GM23248 (cell line): ENCODE data around the gene KDM2A. TPM values are rescaled to one million over a fixed set of nuclear protein-coding genes. Genes with fewer than 3 reads are reported as not detected.

Experiments
- DNase-seq: peaks from one replicate; pipeline ENCODE4 v3.0.0-alpha.2; 2015
- H2AFZ ChIP-seq: fragments of 200-600 bp; sonication (generic); 2 replicates; pipeline ENCODE4 v1.6.1; 2016; ENCODE audit warnings: antibody characterized with exemption
- H3F3A ChIP-seq: fragments of 200-600 bp; sonication (generic); 2 replicates; pipeline ENCODE4 v1.6.1; 2016; ENCODE audit warnings: mild to moderate bottlenecking, antibody characterized with exemption, mixed run types; ENCODE audit not compliant: insufficient read depth
- H3K27ac ChIP-seq: fragments of 200-600 bp; sonication (generic); 2 replicates; pipeline ENCODE4 v1.5.1; 2016; ENCODE audit warnings: mild to moderate bottlenecking
- H3K27me3 ChIP-seq: fragments of 200-600 bp; sonication (generic); replicated peaks from 2 replicates; pipeline ENCODE4 v1.6.1; 2016; ENCODE audit warnings: mild to moderate bottlenecking; ENCODE audit not compliant: insufficient read depth
- H3K36me3 ChIP-seq: fragments of 200-600 bp; sonication (generic); 2 replicates; pipeline ENCODE4 v1.6.1; 2016; ENCODE audit warnings: low read depth, mild to moderate bottlenecking
- H3K4me1 ChIP-seq: fragments of 200-600 bp; sonication (generic); 2 replicates; pipeline ENCODE4 v1.6.1; 2016; ENCODE audit warnings: mild to moderate bottlenecking; ENCODE audit not compliant: insufficient read depth
- H3K4me2 ChIP-seq: fragments of 200-600 bp; sonication (generic); one replicate; pipeline ENCODE4 v1.6.1; 2016; ENCODE audit warnings: mild to moderate bottlenecking; ENCODE audit not compliant: unreplicated experiment
- H3K4me3 ChIP-seq: fragments of 200-600 bp; sonication (generic); 2 replicates; pipeline ENCODE4 v1.5.1; 2016; ENCODE audit warnings: mild to moderate bottlenecking
- H3K79me2 ChIP-seq: fragments of 200-600 bp; sonication (generic); 2 replicates; pipeline ENCODE4 v1.6.1; 2016; ENCODE audit warnings: mild to moderate bottlenecking; ENCODE audit not compliant: insufficient read depth
- H3K9ac ChIP-seq: fragments of 200-600 bp; sonication (generic); 2 replicates; pipeline ENCODE4 v1.6.1; 2016; ENCODE audit warnings: mild to moderate bottlenecking
- H3K9me2 ChIP-seq: fragments of 200-600 bp; sonication (generic); 2 replicates; pipeline ENCODE4 v1.6.1; 2016; ENCODE audit warnings: mixed run types, mild to moderate bottlenecking, moderate library complexity; ENCODE audit not compliant: insufficient read depth
- H3K9me3 ChIP-seq: fragments of 200-600 bp; sonication (generic); one replicate; pipeline ENCODE4 v1.6.1; 2017; ENCODE audit warnings: low read depth
- H4K20me1 ChIP-seq: fragments of 200-600 bp; sonication (generic); 2 replicates; pipeline ENCODE4 v1.6.0; 2016; ENCODE audit not compliant: insufficient read depth
- EZH2 ChIP-seq: fragments of 200-600 bp; sonication (generic); IDR thresholded peaks from 2 replicates; pipeline ENCODE4 v1.6.1; 2018; ENCODE audit warnings: antibody characterized with exemption, mild to moderate bottlenecking; ENCODE audit not compliant: insufficient read depth, poor library complexity, severe bottlenecking
- EZH2phosphoT487 ChIP-seq: fragments of 200-600 bp; sonication (generic); IDR thresholded peaks from 2 replicates; pipeline ENCODE4 v1.6.1; 2018; ENCODE audit warnings: antibody characterized with exemption, moderate library complexity, mild to moderate bottlenecking, low read depth; ENCODE audit not compliant: insufficient read depth
- WGBS, 2 experiments: methylation state at CpG; one replicate each; pipeline ENCODE4 v1.1.6; 2015 to 2017; ENCODE audit warnings: low lambda C conversion rate in 2 of 2, low coverage in 1 of 2; ENCODE audit errors: missing lambda C conversion rate in 2 of 2; 5-methylcytosine and 5-hydroxymethylcytosine counted together
- in situ Hi-C: fragments of 300-500 bp; cut with MboI; formaldehyde crosslinking; loops from 2 replicates; pipeline ENCODE4 v1.15.0; 2020
- polyA plus RNA-seq: library from polyadenylated mRNA; unstranded; fragments of >200 nt; fragmentation: Nextera tagmentation; extraction: Ambion mirVana; gene quantifications from 2 replicates; pipeline ENCODE4 v1.2.1, GENCODE V29; 2016
- total RNA-seq: library from RNA; depleted of rRNA; stranded (reverse); fragments of >200 nt; shearing (Covaris generic); gene quantifications from 2 replicates; pipeline ENCODE4 v1.2.3, GENCODE V29; 2014; rRNA removed

The KDM2A gene
- total and polyA plus RNA-seq, 2 experiments from 2014 or later, result 12.1 to 34.4 TPM

GRCh38 chr11:67306769-67307544 lies 187.9 kb downstream of the KDM2A start:
- Histone ChIP-seq H3K9me2 (no peaks in the 10 kb centered on the region), H2AFZ (no peak overlapping the region), H3K79me2 (no peaks in the 10 kb centered on the region), H3K9ac (no peak overlapping the region), H3K9me3 (no peaks in the 10 kb centered on the region), H3K27me3 (no peaks in the 10 kb centered on the region), H3K4me2 (no peak overlapping the region), H3K4me3 (no peak overlapping the region), H3K36me3 (no peaks in the 10 kb centered on the region), H3K27ac (no peak overlapping the region), H3K4me1 (0 out of 2 replicates have a peak, but pooled peaks cover 12% of the 10 kb centered on the region), H3F3A (no peaks in the 10 kb centered on the region), H4K20me1 (no peaks in the 10 kb centered on the region)
- no peak for DNase-seq
- 91 to 92% methylated on average over 19 of the region's 19 CpGs for WGBS, 2 experiments
- in situ Hi-C loops, result no loop called here
- no peak for TF ChIP-seq EZH2phosphoT487
- no peak for TF ChIP-seq EZH2

- Histone ChIP-seq H2AFZ (no peak overlapping the region), H3K4me1 (0 out of 2 replicates have a peak, but pooled peaks cover 10% of the 10 kb centered on the region), H4K20me1 (no peaks in the 10 kb centered on the region), H3K27ac (no peak overlapping the region), H3F3A (no peaks in the 10 kb centered on the region), H3K9ac (no peak overlapping the region), H3K27me3 (no peaks in the 10 kb centered on the region), H3K9me2 (no peaks in the 10 kb centered on the region), H3K36me3 (no peaks in the 10 kb centered on the region), H3K4me3 (no peak overlapping the region), H3K4me2 (no peak overlapping the region), H3K79me2 (no peaks in the 10 kb centered on the region), H3K9me3 (no peaks in the 10 kb centered on the region)
- TF ChIP-seq EZH2phosphoT487 (no peak), EZH2 (no peak)
- DNase-seq, result no peak
- in situ Hi-C loops, result no loop called here
- 86 to 89% methylated on average over 11 to 12 of the region's 12 CpGs for WGBS, 2 experiments
These were observed 188.5 kb downstream of the KDM2A start for GRCh38 chr11:67307545-67308001.

Other genes with a start within 250 kb of the KDM2A start
- gene PC, start 160.9 kb upstream of the KDM2A start, total RNA-seq, result 16.4 and 23.1 TPM in 2 replicates
- gene PC, start 160.9 kb upstream of the KDM2A start, polyA plus RNA-seq, result 16.6 and 17.7 TPM in 2 replicates
- gene C11orf86, start 144.0 kb upstream of the KDM2A start, total RNA-seq, result not detected in 2 replicates
- gene C11orf86, start 144.0 kb upstream of the KDM2A start, polyA plus RNA-seq, result not detected in 2 replicates
- gene SYT12, start 96.1 kb upstream of the KDM2A start, total RNA-seq, result 2.8 and 3.3 TPM in 2 replicates
- gene SYT12, start 96.1 kb upstream of the KDM2A start, polyA plus RNA-seq, result 0.75 and 1.9 TPM in 2 replicates
- 14.2 and 28.7 TPM in 2 replicates for gene RHOD, start 62.4 kb upstream of the KDM2A start, total RNA-seq
- gene RHOD, start 62.4 kb upstream of the KDM2A start, polyA plus RNA-seq, result 32.3 and 33.2 TPM in 2 replicates
- gene GRK2, start 147.2 kb downstream of the KDM2A start, total RNA-seq, result 43.0 and 54.9 TPM in 2 replicates
- gene GRK2, start 147.2 kb downstream of the KDM2A start, polyA plus RNA-seq, result 6.0 and 7.8 TPM in 2 replicates
- 27.6 and 42.9 TPM in 2 replicates for gene ANKRD13D, start 170.0 kb downstream of the KDM2A start, total RNA-seq
- 13.4 and 16.4 TPM in 2 replicates for gene ANKRD13D, start 170.0 kb downstream of the KDM2A start, polyA plus RNA-seq
- gene SSH3, start 184.3 kb downstream of the KDM2A start, total RNA-seq, result 20.1 and 41.6 TPM in 2 replicates
- 25.2 and 26.4 TPM in 2 replicates for gene SSH3, start 184.3 kb downstream of the KDM2A start, polyA plus RNA-seq
- gene POLD4, start 234.3 kb downstream of the KDM2A start, total RNA-seq, result 86.6 and 109 TPM in 2 replicates
- 121 and 136 TPM in 2 replicates for gene POLD4, start 234.3 kb downstream of the KDM2A start, polyA plus RNA-seq